BLaER1 (cell line): ENCODE data around the gene ALKBH6.

ENCODE experiments used
- H3K27ac ChIP-seq: shearing (Covaris generic); formaldehyde crosslinking; 2 replicates; pipeline ENCODE4 v1.8.1; 2022
- H3K27me3 ChIP-seq: shearing (Covaris generic); formaldehyde crosslinking; 2 replicates; pipeline ENCODE4 v1.8.1; 2022
- H3K36me3 ChIP-seq: shearing (Covaris generic); formaldehyde crosslinking; 2 replicates; pipeline ENCODE4 v1.8.1; 2022
- H3K4me1 ChIP-seq: shearing (Covaris generic); formaldehyde crosslinking; 2 replicates; pipeline ENCODE4 v1.8.1; 2022
- H3K4me2 ChIP-seq: shearing (Covaris generic); formaldehyde crosslinking; 2 replicates; pipeline ENCODE4 v1.8.1; 2022
- H3K4me3 ChIP-seq: shearing (Covaris generic); formaldehyde crosslinking; 2 replicates; pipeline ENCODE4 v1.8.1; 2022
- H3K9ac ChIP-seq: shearing (Covaris generic); formaldehyde crosslinking; 2 replicates; pipeline ENCODE4 v1.8.1; 2022
- H3K9me3 ChIP-seq: shearing (Covaris generic); formaldehyde crosslinking; 2 replicates; pipeline ENCODE4 v1.8.1; 2022
- H4K20me1 ChIP-seq: shearing (Covaris generic); formaldehyde crosslinking; 2 replicates; pipeline ENCODE4 v1.8.1; 2022
- Cebpa-rat ChIP-seq: shearing (Covaris generic); IDR thresholded peaks from 2 replicates; pipeline ENCODE4 v1.8.1; 2022

Gene ALKBH6

DNA sequence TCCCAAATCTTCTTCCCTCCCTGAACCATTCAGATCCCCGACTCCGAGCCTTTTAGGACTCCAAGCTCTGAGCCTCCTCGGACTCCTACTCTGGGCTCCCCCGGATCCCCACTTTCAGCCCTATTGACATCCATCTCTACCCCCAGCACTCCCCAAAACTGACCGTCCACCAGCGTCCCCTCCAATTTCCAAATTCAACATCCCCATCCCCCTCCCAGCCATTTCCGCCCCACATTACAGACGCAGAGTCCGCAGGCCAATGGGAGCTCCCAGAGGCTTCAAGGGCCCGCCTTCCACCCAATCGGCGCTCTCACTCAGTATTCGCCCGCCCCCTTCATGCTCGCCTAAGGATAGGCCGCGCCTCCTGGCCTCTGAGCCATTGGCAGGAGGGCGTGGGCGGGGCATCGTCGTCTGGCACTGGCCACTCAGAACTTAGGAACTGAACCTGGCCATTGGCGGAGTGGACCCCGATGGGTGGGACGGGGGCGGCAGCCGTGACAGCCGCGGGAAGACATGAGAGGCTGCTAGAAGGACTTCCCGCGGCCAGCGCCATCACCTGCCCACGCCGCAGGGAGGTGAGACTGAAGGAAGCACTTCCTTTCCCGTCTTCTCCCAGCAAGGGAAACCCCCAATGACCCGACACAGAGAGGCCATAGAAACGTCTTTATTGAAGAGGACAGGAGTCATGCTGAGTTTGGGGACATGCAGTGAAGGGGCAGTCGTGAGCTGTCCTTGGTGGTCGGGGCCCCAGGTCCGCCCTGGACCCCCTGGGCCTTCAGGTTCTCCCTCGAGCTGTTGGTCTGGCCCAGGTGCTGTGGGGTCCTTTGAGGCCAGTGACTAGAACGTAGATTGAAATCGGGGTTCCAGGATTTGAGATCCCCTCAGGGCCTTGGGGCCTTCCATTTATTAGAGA lies at the start of gene ALKBH6:
Gene ALKBH6 (minus strand): TSS at position 202 of the 913 bp plus-strand sequence. CDS start 816 bp downstream, outside the sequence.
- peaks cover 22% of the 10 kb centered on the region; the same call in 1 of the 2 replicates for H3K36me3 ChIP-seq
- H3K9ac ChIP-seq, result peak within 1 kb of the TSS; percentile 88
- H3K27me3 ChIP-seq, result peaks cover 3% of the 10 kb centered on the region; the same call in 1 of the 2 replicates
- peak within 1 kb of the TSS; percentile 82 for H3K4me3 ChIP-seq
- H4K20me1 ChIP-seq, result no peaks in the 10 kb centered on the region
- no peak for TF ChIP-seq Cebpa-rat
- peak within 1 kb of the TSS; percentile 99 for H3K4me2 ChIP-seq
- peaks cover 20% of the 10 kb centered on the region for H3K4me1 ChIP-seq
- peak within 1 kb of the TSS; percentile 76 for H3K27ac ChIP-seq
- H3K9me3 ChIP-seq, result no peaks in the 10 kb centered on the region

DNA sequence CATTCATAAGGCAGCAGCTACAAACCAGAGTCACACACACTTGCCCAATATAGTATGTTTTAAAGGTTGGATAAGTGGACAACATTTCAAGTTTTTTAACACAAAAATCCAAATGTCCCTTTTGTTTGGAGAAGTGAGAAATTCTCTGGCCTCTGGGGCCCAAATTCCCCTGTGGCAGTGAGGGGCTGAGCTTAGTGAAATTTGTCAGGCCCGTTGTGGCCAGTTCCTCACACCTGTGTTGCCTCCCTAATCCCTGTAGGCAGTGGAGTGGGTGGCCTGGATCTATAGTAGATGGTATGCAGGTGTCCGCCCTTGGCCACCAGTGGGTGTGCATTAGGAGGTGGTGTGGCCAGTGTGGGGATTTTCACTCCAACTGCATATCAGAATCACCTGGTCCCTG lies 47.4 kb upstream of the ALKBH6 start:
- Histone ChIP-seq H3K27me3 (no peaks in the 10 kb centered on the region; the same call in 1 of the 2 replicates), H3K27ac (no peak overlapping the region), H3K4me3 (no peak overlapping the region), H3K9me3 (no peaks in the 10 kb centered on the region), H4K20me1 (peaks cover 39% of the 10 kb centered on the region), H3K4me1 (peaks cover 12% of the 10 kb centered on the region), H3K36me3 (peaks cover 95% of the 10 kb centered on the region), H3K9ac (0 out of 2 replicates have a peak overlapping the region, but pooled peaks have one; percentile 10), H3K4me2 (no peak overlapping the region)
- TF ChIP-seq Cebpa-rat, result no peak

DNA sequence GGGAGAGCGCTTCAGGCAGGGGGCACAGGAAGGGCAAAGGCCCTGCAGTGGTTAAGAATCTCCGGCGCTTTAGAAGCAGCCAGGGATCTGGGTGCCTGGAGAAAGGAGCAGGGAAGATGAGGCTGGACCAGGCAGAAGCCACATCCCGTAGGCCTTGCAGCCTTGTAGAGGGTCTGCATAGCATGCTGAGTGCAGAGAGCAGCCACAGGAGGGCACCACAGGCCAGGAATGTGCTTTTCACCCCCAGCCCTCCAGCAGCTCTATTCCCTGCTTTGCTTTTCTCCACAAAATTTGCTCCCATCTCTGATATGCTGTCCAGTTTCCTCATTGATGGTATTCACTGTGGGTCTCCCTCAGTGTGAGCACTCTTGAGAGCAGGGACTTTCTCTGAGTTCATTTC lies 46.4 kb upstream of the ALKBH6 start:
- Histone ChIP-seq H4K20me1 (peaks cover 42% of the 10 kb centered on the region), H3K4me3 (no peak overlapping the region), H3K27me3 (no peaks in the 10 kb centered on the region; the same call in 1 of the 2 replicates), H3K4me1 (peaks cover 21% of the 10 kb centered on the region), H3K9ac (no peak overlapping the region), H3K36me3 (peaks cover 85% of the 10 kb centered on the region), H3K4me2 (no peak overlapping the region), H3K9me3 (no peaks in the 10 kb centered on the region), H3K27ac (no peak overlapping the region)
- no peak for TF ChIP-seq Cebpa-rat

DNA sequence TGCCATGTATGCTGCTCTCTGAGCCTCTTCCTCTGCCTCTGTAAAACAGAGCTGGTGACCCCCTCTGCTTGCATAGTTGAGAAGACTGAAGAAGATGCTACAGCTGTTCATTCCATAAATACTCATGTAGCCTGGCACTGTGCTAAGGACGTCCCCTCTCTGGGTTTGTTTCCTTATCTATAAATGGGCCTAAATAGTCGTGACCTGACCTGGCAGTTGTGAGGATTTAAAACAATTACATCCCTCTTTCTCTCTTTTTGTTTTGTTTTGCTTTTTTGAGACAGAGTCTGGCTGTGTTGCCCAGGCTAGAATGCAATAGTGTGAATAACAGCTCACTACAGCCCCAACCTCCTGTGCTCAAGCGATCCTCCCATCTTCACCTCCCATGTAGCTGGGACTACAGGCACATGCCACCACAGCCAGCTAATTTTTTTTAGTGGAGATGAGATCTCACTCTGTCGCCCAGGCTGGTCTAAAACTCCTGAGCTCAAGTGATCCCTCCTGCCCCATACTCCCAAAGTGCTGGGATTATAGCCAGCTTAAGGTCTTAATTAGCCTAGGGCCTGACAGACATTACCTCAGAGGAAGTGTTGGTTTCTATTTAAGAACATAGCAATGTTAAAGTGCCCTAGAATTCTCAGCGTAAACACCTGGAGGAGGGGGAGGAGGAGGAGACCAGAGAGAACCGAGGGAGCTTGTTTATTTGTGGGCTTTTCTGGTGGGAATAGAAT lies 45.3 kb upstream of the ALKBH6 start:
- H3K27me3 ChIP-seq, result no peaks in the 10 kb centered on the region; the same call in 1 of the 2 replicates
- no peak for TF ChIP-seq Cebpa-rat
- no peak overlapping the region for H3K27ac ChIP-seq
- no peaks in the 10 kb centered on the region for H3K9me3 ChIP-seq
- peak overlapping the region; percentile 40; the same call in 1 of the 2 replicates for H3K9ac ChIP-seq
- peaks cover 42% of the 10 kb centered on the region for H4K20me1 ChIP-seq
- no peak overlapping the region for H3K4me3 ChIP-seq
- peaks cover 75% of the 10 kb centered on the region for H3K36me3 ChIP-seq
- H3K4me2 ChIP-seq, result no peak overlapping the region
- peaks cover 23% of the 10 kb centered on the region for H3K4me1 ChIP-seq

DNA sequence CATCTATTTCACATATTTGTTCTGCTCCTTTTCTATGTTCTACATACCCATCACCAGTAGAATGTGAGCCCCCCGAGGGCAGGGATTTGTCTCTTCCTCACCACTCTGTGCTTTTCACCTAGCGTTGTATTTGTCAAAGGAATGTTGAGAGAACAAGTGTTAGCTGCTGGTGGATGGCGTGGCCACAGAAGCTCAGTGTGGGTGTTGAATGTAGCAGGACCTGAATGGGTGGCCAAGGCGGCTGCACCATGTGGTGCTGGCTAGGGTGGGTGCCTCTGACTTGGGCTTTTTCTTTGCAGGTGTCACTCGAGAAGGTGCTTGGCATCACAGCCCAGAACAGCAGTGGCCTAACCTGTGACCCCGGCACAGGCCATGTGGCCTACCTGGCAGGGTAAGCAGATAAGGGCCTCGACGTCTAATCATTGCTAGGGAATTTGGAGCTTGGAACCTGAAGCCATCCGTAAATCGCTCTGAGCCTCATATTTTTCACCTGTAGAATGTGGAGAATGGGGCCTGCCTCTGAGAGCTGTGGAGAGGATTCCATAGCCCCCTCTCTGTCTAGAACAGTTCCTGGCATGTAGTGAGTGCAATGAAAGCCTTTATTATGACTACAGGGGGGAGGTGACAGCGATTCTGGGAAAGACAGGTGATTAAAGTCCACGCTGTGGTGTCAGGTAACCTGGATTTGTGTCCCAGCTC lies 44.6 kb upstream of the ALKBH6 start:
- H3K9me3 ChIP-seq, result no peaks in the 10 kb centered on the region
- H3K27ac ChIP-seq, result no peak overlapping the region
- H3K4me1 ChIP-seq, result peaks cover 24% of the 10 kb centered on the region
- H4K20me1 ChIP-seq, result peaks cover 42% of the 10 kb centered on the region
- H3K27me3 ChIP-seq, result no peaks in the 10 kb centered on the region; the same call in 1 of the 2 replicates
- no peak overlapping the region for H3K4me2 ChIP-seq
- peaks cover 69% of the 10 kb centered on the region for H3K36me3 ChIP-seq
- TF ChIP-seq Cebpa-rat, result no peak
- peak overlapping the region; percentile 40; the same call in 1 of the 2 replicates for H3K9ac ChIP-seq
- no peak overlapping the region for H3K4me3 ChIP-seq

DNA sequence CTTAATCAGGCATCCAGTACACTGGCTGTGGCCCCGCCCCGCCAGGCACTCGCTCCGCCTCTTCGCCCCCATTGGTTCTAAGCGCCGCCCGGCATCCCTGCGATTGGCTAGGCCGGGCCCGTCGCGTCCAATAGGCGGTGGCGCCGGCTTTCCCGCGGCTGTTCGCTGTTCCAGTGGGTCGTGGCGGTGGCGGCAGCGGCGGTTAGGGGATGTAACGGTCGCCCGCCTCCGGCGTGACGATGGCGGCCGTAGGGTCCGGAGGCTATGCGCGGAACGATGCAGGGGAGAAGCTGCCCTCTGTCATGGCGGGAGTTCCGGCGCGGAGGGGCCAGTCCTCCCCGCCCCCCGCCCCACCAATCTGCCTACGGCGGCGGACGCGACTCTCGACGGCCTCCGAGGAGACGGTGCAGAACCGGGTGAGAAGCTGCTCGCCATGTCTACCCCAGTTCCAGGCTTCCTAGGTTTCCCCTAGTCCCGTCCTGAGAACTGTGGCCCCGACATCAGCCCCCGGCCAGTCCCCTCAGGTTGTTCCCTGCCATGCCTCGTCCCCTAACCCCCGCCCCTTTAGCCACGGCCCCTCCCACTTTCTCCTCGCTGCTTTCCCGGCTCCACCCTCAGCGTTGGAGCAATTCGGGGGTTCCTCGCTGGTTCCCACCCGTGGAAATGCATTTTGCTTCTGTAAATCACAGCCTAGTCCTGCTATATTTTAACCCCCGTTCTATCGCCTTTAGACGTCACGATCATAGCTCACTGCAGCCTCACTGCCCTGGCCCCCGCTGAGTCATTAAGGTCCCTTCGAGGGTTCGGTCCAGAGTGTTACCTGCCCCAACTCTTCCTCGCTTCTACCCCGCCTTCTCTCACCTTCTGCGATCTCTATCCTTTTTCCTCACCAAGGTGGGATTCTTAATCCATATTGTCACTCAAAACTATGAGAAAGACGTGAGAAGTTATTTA lies 41.0 kb upstream of the ALKBH6 start, which contains the start of gene WDR62:
Gene WDR62 (plus strand): TSS at position 165 of the 954 bp plus-strand sequence. CDS start 75 bp downstream, at position 240.
- H3K9me3 ChIP-seq, result no peaks in the 10 kb centered on the region
- H3K27me3 ChIP-seq, result no peaks in the 10 kb centered on the region
- peaks cover 35% of the 10 kb centered on the region for H3K4me1 ChIP-seq
- H3K27ac ChIP-seq, result peak within 1 kb of the TSS; percentile 86
- H4K20me1 ChIP-seq, result peaks cover 31% of the 10 kb centered on the region
- no peak for TF ChIP-seq Cebpa-rat
- peaks cover 35% of the 10 kb centered on the region for H3K36me3 ChIP-seq
- peak within 1 kb of the TSS; percentile 78 for H3K4me3 ChIP-seq
- peak within 1 kb of the TSS; percentile 98 for H3K4me2 ChIP-seq
- peak within 1 kb of the TSS; percentile 82 for H3K9ac ChIP-seq

DNA sequence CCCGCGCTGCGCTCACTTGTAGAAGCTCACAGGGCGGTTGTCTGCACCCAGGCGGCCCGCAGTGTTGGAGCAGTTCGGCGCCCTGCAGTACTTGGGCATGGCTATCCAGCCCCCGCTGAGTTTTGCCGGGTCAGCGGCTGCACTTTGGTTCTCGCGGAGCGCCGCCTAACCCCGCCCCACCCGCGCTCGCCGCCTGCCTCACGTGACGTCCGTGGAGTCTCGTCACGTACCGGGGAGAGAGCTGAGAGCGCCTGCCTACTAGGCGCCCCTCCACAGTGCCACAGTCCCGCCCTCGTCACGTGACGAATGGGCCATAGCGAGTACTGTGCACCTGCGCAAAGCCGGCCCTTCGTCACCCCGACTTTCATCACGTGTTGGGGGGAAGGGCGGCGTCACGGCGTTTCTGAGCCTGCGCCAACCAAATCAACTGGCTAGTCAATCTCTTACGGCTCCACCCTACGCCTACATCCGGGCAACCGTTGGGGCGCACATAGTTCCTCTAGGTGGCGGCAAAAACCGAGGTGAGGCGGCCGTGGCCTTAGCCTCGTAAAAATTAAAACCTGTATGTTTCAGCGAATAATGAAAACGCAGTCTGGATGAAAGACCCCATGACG lies 40.2 kb upstream of the ALKBH6 start, which contains the start of gene THAP8:
Gene THAP8 (minus strand): TSS at position 167 of the 614 bp plus-strand sequence. CDS start 68 bp downstream, at position 99.
- peak within 1 kb of the TSS; percentile 98 for H3K4me2 ChIP-seq
- no peak for TF ChIP-seq Cebpa-rat
- H3K9ac ChIP-seq, result peak within 1 kb of the TSS; percentile 82
- no peaks in the 10 kb centered on the region for H3K27me3 ChIP-seq
- H3K9me3 ChIP-seq, result no peaks in the 10 kb centered on the region
- H3K27ac ChIP-seq, result peak within 1 kb of the TSS; percentile 86
- peak within 1 kb of the TSS; percentile 78 for H3K4me3 ChIP-seq
- H3K36me3 ChIP-seq, result peaks cover 27% of the 10 kb centered on the region
- H4K20me1 ChIP-seq, result peaks cover 26% of the 10 kb centered on the region
- H3K4me1 ChIP-seq, result peaks cover 35% of the 10 kb centered on the region

DNA sequence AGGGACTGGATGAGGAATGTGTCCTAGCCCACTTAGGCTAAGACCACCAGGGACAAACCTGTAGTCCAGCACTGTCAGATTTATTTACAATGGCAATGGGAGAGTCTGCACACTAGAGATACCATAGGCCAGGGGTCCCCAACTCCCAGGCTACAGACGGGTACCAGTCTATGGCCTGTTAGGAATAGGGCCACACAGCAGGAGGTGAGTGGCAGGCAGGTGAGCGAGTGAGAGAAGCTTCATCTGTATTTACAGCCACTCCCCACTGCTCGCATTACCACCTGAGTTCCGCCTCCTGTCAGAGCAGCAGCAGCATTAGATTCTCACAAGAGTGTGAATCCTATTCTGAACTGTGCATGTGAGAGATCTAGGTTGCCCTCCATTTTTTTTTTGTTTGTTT lies 37.6 kb upstream of the ALKBH6 start:
- peaks cover 10% of the 10 kb centered on the region; the same call in 1 of the 2 replicates for H3K36me3 ChIP-seq
- H3K4me3 ChIP-seq, result no peak overlapping the region
- H3K9ac ChIP-seq, result no peak overlapping the region
- no peak overlapping the region for H3K4me2 ChIP-seq
- H3K4me1 ChIP-seq, result peaks cover 26% of the 10 kb centered on the region
- H3K27me3 ChIP-seq, result no peaks in the 10 kb centered on the region
- peaks cover 6% of the 10 kb centered on the region; the same call in 1 of the 2 replicates for H4K20me1 ChIP-seq
- H3K9me3 ChIP-seq, result no peaks in the 10 kb centered on the region
- H3K27ac ChIP-seq, result no peak overlapping the region
- no peak for TF ChIP-seq Cebpa-rat
